Activated T-helper 1 cell treated with anti-CD3 and anti-CD28 coated beads, Interleukin-12 subunit alpha, Interleukin-12 subunit beta, Interleukin-2, Interleukin-4 antibody, amounts not matched to agents 30 ng/mL and 10 ng/mL and 1 ng/mL, durations not matched to agents 14 hours and 24 hours and 36 hours (primary cell): Measurements from ENCODE around the gene BARX1. TPM values are rescaled to one million over a fixed set of nuclear protein-coding genes. Genes with fewer than 3 reads are reported as not detected.
"Not testable (repeated sequence)": the region's sequence is repeated elsewhere in the genome, so short reads cannot be mapped to it uniquely, and the experiment has no call there.

Source experiments
- DNase-seq: peaks from one replicate; pipeline ENCODE4 v3.0.0; 2021; ENCODE audit warnings: low spot score
- H3K27ac Mint-ChIP-seq: one replicate; pipeline ENCODE4 v1.8.0; 2021; ENCODE audit warnings: mild to moderate bottlenecking, mixed read lengths
- H3K27me3 Mint-ChIP-seq: one replicate; pipeline ENCODE4 v1.8.0; 2022; ENCODE audit warnings: mild to moderate bottlenecking, moderate library complexity, mixed read lengths; ENCODE audit not compliant: insufficient read depth
- H3K36me3 Mint-ChIP-seq: one replicate; pipeline ENCODE4 v1.8.0; 2021; ENCODE audit warnings: low read depth, mixed read lengths
- H3K4me1 Mint-ChIP-seq: one replicate; pipeline ENCODE4 v1.8.0; 2021; ENCODE audit warnings: low read depth, mixed read lengths
- H3K4me3 Mint-ChIP-seq: one replicate; pipeline ENCODE4 v1.8.0; 2021; ENCODE audit warnings: mild to moderate bottlenecking, moderate library complexity, mixed read lengths
- H3K9me3 Mint-ChIP-seq: one replicate; pipeline ENCODE4 v1.8.0; 2021; ENCODE audit warnings: mixed read lengths
- intact Hi-C: fragments of 100-400 bp; cut with micrococcal nuclease; formaldehyde crosslinking; loops from one replicate; pipeline ENCODE4 v1.15.1; 2024
- total RNA-seq: library from RNA; stranded (reverse); gene quantifications from 2 replicates; pipeline ENCODE4 v1.2.3, GENCODE V29; 2022

Gene BARX1
- total RNA-seq, 1 donor from 2014 or later, result 0.21 TPM

GRCh38 chr9:93944011-93944410, 11.1 kb downstream of the BARX1 start:
- Mint-ChIP-seq H3K36me3 (no peaks in the 10 kb centered on the region), H3K4me3 (no peak overlapping the region), H3K27me3 (peaks cover 65% of the 10 kb centered on the region), H3K27ac (no peak overlapping the region), H3K9me3 (no peaks in the 10 kb centered on the region), H3K4me1 (peaks cover 5% of the 10 kb centered on the region)
- no peak for DNase-seq
- intact Hi-C loops, result no loop called here

- H3K4me1 Mint-ChIP-seq, result peaks cover 5% of the 10 kb centered on the region
- intact Hi-C loops, result no loop called here
- H3K27me3 Mint-ChIP-seq, result peaks cover 56% of the 10 kb centered on the region
- DNase-seq, result no peak
- no peak overlapping the region for H3K27ac Mint-ChIP-seq
- no peaks in the 10 kb centered on the region for H3K36me3 Mint-ChIP-seq
- no peaks in the 10 kb centered on the region for H3K9me3 Mint-ChIP-seq
- no peak overlapping the region for H3K4me3 Mint-ChIP-seq
Observed at GRCh38 chr9:93942161-93942560, 13.0 kb downstream of the BARX1 start.

GRCh38 chr9:93941493-93941892, 13.7 kb downstream of the BARX1 start:
- H3K36me3 Mint-ChIP-seq, result no peaks in the 10 kb centered on the region
- no peaks in the 10 kb centered on the region for H3K9me3 Mint-ChIP-seq
- H3K27me3 Mint-ChIP-seq, result peaks cover 54% of the 10 kb centered on the region
- H3K4me3 Mint-ChIP-seq, result no peak overlapping the region
- no peak overlapping the region for H3K27ac Mint-ChIP-seq
- no peak for DNase-seq
- intact Hi-C loops, result no loop called here
- H3K4me1 Mint-ChIP-seq, result peaks cover 5% of the 10 kb centered on the region

- Mint-ChIP-seq H3K27me3 (peaks cover 52% of the 10 kb centered on the region), H3K27ac (no peak overlapping the region), H3K4me3 (no peak overlapping the region), H3K36me3 (no peaks in the 10 kb centered on the region), H3K4me1 (peaks cover 5% of the 10 kb centered on the region), H3K9me3 (no peaks in the 10 kb centered on the region)
- intact Hi-C loops, result no loop called here
- no peak for DNase-seq
Observed at GRCh38 chr9:93940951-93941350, 14.2 kb downstream of the BARX1 start.

- H3K4me3 Mint-ChIP-seq, H3K4me1 Mint-ChIP-seq, DNase-seq, H3K9me3 Mint-ChIP-seq, intact Hi-C loops, H3K36me3 Mint-ChIP-seq, H3K27ac Mint-ChIP-seq: not testable (repeated sequence)
- H3K27me3 Mint-ChIP-seq, result peaks cover 50% of the 10 kb centered on the region
Observed at GRCh38 chr9:93939589-93939988, 15.6 kb downstream of the BARX1 start.

GRCh38 chr9:93937193-93937592, 18.0 kb downstream of the BARX1 start:
- H3K9me3 Mint-ChIP-seq, result no peaks in the 10 kb centered on the region
- H3K4me1 Mint-ChIP-seq, result no peaks in the 10 kb centered on the region
- intact Hi-C loops, result no loop called here
- peaks cover 39% of the 10 kb centered on the region for H3K27me3 Mint-ChIP-seq
- no peak overlapping the region for H3K4me3 Mint-ChIP-seq
- no peak for DNase-seq
- no peak overlapping the region for H3K27ac Mint-ChIP-seq
- H3K36me3 Mint-ChIP-seq, result no peaks in the 10 kb centered on the region

- H3K4me1 Mint-ChIP-seq, result no peaks in the 10 kb centered on the region
- intact Hi-C loops, result no loop called here
- H3K27ac Mint-ChIP-seq, result no peak overlapping the region
- peaks cover 18% of the 10 kb centered on the region for H3K27me3 Mint-ChIP-seq
- DNase-seq, result no peak
- no peaks in the 10 kb centered on the region for H3K36me3 Mint-ChIP-seq
- H3K4me3 Mint-ChIP-seq, result no peak overlapping the region
- H3K9me3 Mint-ChIP-seq, result no peaks in the 10 kb centered on the region
Observed at GRCh38 chr9:93931905-93932304, 23.2 kb downstream of the BARX1 start.

- intact Hi-C loops, result no loop called here
- H3K4me3 Mint-ChIP-seq, result no peak overlapping the region
- H3K4me1 Mint-ChIP-seq, result no peaks in the 10 kb centered on the region
- no peaks in the 10 kb centered on the region for H3K9me3 Mint-ChIP-seq
- H3K27ac Mint-ChIP-seq, result no peak overlapping the region
- DNase-seq, result no peak
- peaks cover 8% of the 10 kb centered on the region for H3K27me3 Mint-ChIP-seq
- H3K36me3 Mint-ChIP-seq, result no peaks in the 10 kb centered on the region
Observed at GRCh38 chr9:93930070-93930469, 25.1 kb downstream of the BARX1 start.

- Mint-ChIP-seq H3K9me3 (no peaks in the 10 kb centered on the region), H3K4me3 (no peak overlapping the region), H3K36me3 (no peaks in the 10 kb centered on the region), H3K27ac (no peak overlapping the region), H3K4me1 (no peaks in the 10 kb centered on the region), H3K27me3 (peaks cover under 1% of the 10 kb centered on the region)
- no peak for DNase-seq
- intact Hi-C loops, result no loop called here
Observed at GRCh38 chr9:93929231-93929630, 25.9 kb downstream of the BARX1 start.

GRCh38 chr9:93922535-93922934, 32.6 kb downstream of the BARX1 start:
- Mint-ChIP-seq H3K4me1 (no peaks in the 10 kb centered on the region), H3K27me3 (no peaks in the 10 kb centered on the region), H3K27ac (no peak overlapping the region), H3K4me3 (no peak overlapping the region), H3K36me3 (no peaks in the 10 kb centered on the region), H3K9me3 (no peaks in the 10 kb centered on the region)
- DNase-seq, result no peak
- intact Hi-C loops, result no loop called here

GRCh38 chr9:93920131-93920800, 34.9 kb downstream of the BARX1 start:
- H3K9me3 Mint-ChIP-seq, result no peaks in the 10 kb centered on the region
- H3K4me3 Mint-ChIP-seq, result no peak overlapping the region
- H3K4me1 Mint-ChIP-seq, result no peaks in the 10 kb centered on the region
- H3K27ac Mint-ChIP-seq, result no peak overlapping the region
- H3K27me3 Mint-ChIP-seq, result no peaks in the 10 kb centered on the region
- H3K36me3 Mint-ChIP-seq, result no peaks in the 10 kb centered on the region
- no peak for DNase-seq
- intact Hi-C loops, result no loop called here

- Mint-ChIP-seq H3K4me3 (no peak overlapping the region), H3K4me1 (no peaks in the 10 kb centered on the region), H3K9me3 (no peaks in the 10 kb centered on the region), H3K27ac (no peak overlapping the region), H3K27me3 (no peaks in the 10 kb centered on the region), H3K36me3 (no peaks in the 10 kb centered on the region)
- no peak for DNase-seq
- intact Hi-C loops, result no loop called here
Observed at GRCh38 chr9:93918061-93918460, 37.1 kb downstream of the BARX1 start.

GRCh38 chr9:93917121-93917853, 37.9 kb downstream of the BARX1 start:
- no peaks in the 10 kb centered on the region for H3K36me3 Mint-ChIP-seq
- H3K27ac Mint-ChIP-seq, result no peak overlapping the region
- DNase-seq, result no peak
- H3K9me3 Mint-ChIP-seq, result no peaks in the 10 kb centered on the region
- no peaks in the 10 kb centered on the region for H3K27me3 Mint-ChIP-seq
- intact Hi-C loops, result no loop called here
- no peaks in the 10 kb centered on the region for H3K4me1 Mint-ChIP-seq
- no peak overlapping the region for H3K4me3 Mint-ChIP-seq
